Fibroblast of villous mesenchyme (primary cell): ENCODE measurements around the gene RNF8. TPM values are rescaled to one million over a fixed set of nuclear protein-coding genes. Genes with fewer than 3 reads are reported as not detected.
A peak's percentile ranks its signal among the peaks of the same experiment; 100 is the strongest.

Experiments used
- DNase-seq: peaks from one replicate; pipeline ENCODE4 v3.0.0-alpha.2; 2010; ENCODE audit warnings: low read depth
- H3K4me3 ChIP-seq: 2 replicates; pipeline ENCODE4 v1.5.1; 2011; ENCODE audit warnings: low read depth, mild to moderate bottlenecking, low read length
- CTCF ChIP-seq: IDR thresholded peaks from 2 replicates; pipeline ENCODE4 v1.5.1; 2012; ENCODE audit warnings: low read depth, mild to moderate bottlenecking, low read length; ENCODE audit not compliant: insufficient read depth
- total RNA-seq: library from RNA; depleted of rRNA; stranded (reverse); fragments of >200 nt; gene quantifications from 2 replicates; pipeline ENCODE4 v1.2.3, GENCODE V29; 2012

RNF8 gene
- total RNA-seq, 1 donor, result 22.5 TPM

- no peak for TF ChIP-seq CTCF
- peak overlapping the region; percentile 94 for H3K4me3 ChIP-seq
- no peak for DNase-seq
These were observed 78.8 kb downstream of the RNF8 start for GRCh38 chr6:37432590-37432915.

DNA sequence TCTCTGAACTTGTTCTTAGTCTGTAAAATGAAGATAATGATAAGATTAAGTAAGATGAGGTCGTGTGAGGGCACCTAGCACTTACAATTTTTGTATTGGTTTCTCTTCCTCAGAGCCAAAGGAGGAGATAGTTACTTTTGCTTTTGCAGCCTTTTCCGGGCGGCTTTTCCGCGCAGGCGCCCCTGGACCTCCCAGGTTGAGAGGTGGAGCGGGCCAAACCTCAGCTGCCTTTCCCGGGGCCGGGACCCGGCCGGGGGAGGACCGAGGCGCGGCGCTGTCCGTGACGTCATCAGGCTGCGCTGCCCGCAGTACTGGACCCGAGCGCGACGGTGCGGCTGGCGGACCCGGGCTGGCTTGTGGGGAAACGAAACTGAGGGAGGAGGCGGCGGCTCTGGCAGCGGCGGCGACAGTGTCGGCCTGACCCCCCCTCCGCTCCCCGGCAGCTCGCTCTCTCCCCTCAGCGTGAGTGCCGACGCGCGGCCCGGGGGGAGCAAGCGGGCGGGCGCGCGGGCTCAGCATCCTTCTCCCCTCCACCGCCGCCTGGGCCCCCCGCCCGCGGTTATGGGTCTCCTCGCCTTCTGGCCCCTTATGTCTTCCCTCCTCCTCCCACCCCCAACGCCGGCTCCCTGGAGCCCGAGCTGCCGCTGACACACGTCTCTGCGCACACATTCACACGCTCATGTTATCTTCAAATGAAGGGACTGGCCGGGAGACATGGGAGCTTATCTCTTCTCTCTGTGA, 79.3 kb downstream of the RNF8 start, which contains the start of gene CMTR1:
TSS of gene CMTR1 (plus strand) at position 306 of the 741 bp plus-strand sequence. CDS start 2,409 bp downstream, outside the sequence.
- TF ChIP-seq CTCF, result no peak
- H3K4me3 ChIP-seq, result peak within 1 kb of the TSS; percentile 94
- peak; percentile 93 for DNase-seq

- peak; percentile 48 for DNase-seq
- no peak for TF ChIP-seq CTCF
- H3K4me3 ChIP-seq, result peak overlapping the region; percentile 94
These were observed 80.0 kb downstream of the RNF8 start for GRCh38 chr6:37433657-37434271.

DNA sequence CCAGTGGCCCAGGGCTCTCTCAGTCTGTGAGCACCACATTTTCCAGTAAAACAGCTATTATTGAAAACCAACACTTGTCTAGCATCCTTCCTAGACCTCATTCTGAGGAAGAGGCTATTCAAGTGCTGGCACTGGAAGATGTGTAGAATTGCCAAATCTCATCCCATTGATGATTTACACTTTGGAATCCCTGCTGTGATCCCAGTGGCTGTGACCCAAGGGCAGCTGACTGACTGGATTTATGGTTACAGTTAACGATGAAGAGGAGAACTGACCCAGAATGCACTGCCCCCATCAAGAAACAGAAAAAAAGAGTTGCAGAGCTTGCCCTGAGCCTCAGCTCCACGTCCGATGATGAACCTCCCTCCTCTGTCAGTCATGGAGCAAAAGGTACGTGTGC, 81.6 kb downstream of the RNF8 start:
- TF ChIP-seq CTCF, result no peak
- H3K4me3 ChIP-seq, result no peak overlapping the region
- no peak for DNase-seq

GRCh38 chr6:37435816-37436215, 82.0 kb downstream of the RNF8 start:
- no peak overlapping the region for H3K4me3 ChIP-seq
- no peak for TF ChIP-seq CTCF
- DNase-seq, result no peak

GRCh38 chr6:37438930-37439329, 85.1 kb downstream of the RNF8 start:
- no peak for TF ChIP-seq CTCF
- DNase-seq, result no peak
- H3K4me3 ChIP-seq, result no peak overlapping the region
